Stimulated activated CD8-positive, alpha-beta memory T cell treated with anti-CD3 and anti-CD28 coated beads, Interleukin-2, amount 100 ng/mL, for 1 hour (primary cell): ENCODE results near the gene GNE.
"Not testable (repeated sequence)": the region's sequence is repeated elsewhere in the genome, so short reads cannot be mapped to it uniquely, and the experiment has no call there.

Source experiments
- DNase-seq, 2 donors: peaks; one replicate each; pipeline ENCODE4 v3.0.0-alpha.2; 2020; ENCODE audit warnings: low read depth in 2 of 2

The GNE gene, protein sequence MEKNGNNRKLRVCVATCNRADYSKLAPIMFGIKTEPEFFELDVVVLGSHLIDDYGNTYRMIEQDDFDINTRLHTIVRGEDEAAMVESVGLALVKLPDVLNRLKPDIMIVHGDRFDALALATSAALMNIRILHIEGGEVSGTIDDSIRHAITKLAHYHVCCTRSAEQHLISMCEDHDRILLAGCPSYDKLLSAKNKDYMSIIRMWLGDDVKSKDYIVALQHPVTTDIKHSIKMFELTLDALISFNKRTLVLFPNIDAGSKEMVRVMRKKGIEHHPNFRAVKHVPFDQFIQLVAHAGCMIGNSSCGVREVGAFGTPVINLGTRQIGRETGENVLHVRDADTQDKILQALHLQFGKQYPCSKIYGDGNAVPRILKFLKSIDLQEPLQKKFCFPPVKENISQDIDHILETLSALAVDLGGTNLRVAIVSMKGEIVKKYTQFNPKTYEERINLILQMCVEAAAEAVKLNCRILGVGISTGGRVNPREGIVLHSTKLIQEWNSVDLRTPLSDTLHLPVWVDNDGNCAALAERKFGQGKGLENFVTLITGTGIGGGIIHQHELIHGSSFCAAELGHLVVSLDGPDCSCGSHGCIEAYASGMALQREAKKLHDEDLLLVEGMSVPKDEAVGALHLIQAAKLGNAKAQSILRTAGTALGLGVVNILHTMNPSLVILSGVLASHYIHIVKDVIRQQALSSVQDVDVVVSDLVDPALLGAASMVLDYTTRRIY

GRCh38 chr9:36258208-36258995, at the start of gene GNE:
GNE (minus strand) TSS chr9:36258448; CDS start chr9:36249355, 9,093 bp downstream.
- peak; percentile 93 to 97 for DNase-seq

DNA sequence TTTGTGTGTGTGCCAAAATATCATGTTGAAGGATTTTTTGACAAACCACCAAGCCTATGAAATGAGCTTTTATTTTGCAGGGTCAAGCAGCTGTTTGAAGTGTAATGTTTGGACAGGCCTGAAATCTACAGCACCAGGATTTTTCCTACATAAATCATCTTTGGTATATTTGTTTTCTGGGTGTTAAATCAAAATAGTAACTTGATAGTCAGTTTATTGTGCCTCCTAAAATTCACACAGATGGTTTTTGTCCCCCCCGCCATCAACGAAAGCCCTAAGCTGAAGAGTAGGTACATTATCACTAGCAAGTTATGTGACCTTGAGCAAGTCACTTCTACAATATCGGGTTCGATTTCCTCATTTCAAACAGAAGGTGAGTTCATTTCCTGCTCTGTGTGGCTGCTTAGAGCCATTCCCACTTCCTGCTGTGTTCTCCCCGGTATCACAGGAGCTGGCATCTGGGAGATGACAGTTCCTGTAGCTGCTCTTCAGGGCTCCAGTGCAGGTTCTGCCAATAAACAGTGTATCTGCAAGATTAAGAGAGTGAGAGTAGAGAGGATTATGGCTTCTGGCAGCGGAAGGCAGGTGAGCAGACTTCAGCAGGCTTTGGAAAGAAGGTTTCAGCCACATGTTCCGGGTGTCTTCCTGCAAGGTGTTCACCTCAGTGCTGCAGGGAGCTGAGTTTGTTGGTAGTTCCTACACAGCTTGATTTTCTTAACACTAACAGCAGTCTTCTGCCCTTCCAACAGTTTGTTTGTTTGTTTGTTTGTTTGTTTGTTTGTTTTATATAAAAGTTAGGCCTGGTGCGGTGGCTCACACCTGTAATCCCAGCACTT, 48.4 kb upstream of the GNE start:
- no peak for DNase-seq

DNA sequence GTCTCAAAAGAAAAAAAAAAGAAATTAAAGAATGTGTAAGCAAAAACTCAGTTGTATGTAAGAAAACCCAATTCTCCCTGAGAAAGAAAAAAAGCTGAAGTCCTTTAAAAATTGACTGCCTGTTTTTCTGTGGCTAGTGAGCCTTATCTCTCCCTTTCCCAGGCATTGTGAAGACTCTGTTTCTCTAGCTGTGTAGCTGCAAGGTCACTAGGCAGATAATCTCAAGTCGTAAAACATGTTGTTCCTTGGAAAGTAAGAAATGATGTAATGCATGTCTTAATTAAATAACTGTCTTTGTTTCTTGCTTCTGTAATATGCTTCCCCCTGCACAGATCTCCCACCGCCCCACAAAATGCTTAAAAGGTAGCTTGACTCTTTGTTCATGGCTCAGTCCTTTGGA, 46.1 kb upstream of the GNE start:
- not testable (repeated sequence) for DNase-seq

DNA sequence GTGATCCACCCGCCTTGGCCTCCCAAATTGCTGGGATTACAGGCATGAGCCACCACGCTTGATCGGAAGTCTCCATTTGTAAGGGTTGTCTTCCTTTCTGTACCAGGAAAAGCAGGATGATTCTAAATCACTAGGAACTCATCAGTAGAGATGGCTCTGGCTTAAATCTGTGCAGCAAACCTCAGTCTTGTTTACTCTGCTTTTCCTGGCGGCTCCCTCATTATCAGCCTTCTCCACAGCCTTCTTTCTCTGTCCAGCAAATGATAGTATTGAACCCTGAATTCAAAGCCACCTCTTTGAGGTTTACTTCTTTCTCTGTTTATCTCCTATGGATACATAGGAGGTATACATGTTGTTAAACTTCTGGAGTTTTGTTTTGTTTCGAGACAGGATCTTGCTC, 43.0 kb upstream of the GNE start:
- DNase-seq = no peak

- no peak for DNase-seq
Observed at GRCh38 chr9:36298566-36298965, 40.3 kb upstream of the GNE start.

DNA sequence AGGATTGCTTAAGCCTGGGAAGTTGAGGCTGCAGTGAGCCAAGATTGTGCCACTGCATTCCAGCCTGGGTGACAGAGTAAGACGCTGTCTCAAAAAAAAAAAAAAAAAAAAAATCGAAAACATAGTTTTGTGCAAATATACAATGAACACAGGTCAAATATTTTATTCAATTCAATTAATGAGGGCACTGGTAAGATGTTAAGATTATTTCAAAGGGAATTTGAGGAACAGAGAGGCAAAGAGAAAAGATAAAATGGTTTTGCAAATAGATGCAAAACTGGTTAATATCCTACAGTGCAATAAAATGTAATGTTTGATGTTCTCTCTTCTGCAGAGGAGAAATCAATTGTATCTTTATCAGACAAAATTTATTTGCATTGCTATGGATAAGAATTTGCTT, 39.5 kb upstream of the GNE start:
- no peak for DNase-seq

- not testable (repeated sequence) for DNase-seq
Observed at GRCh38 chr9:36294996-36295395, 36.7 kb upstream of the GNE start.

DNA sequence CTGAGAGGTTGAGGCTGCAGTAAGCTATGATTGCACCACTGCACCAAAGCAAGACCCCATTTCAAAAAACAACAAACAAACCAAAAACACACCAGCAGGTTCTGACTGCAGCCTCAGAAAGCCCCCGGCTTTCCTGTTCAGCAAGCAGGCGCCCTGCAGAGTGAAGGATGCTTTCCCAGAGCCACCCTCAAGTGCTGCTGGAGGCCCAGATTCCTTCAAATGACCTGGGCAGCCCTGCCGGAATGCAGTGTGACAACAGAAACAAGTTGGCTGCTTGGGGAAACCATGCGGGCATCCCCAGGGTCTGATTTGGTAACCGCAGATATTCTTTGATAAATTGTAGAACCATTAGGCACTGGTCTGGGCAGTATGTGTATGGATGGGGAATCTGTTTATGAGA, 35.7 kb upstream of the GNE start:
- DNase-seq = no peak

GRCh38 chr9:36293171-36293570, 34.9 kb upstream of the GNE start:
- no peak for DNase-seq

GRCh38 chr9:36292641-36293040, 34.4 kb upstream of the GNE start:
- no peak for DNase-seq

GRCh38 chr9:36290996-36291395, 32.7 kb upstream of the GNE start:
- no peak for DNase-seq

DNA sequence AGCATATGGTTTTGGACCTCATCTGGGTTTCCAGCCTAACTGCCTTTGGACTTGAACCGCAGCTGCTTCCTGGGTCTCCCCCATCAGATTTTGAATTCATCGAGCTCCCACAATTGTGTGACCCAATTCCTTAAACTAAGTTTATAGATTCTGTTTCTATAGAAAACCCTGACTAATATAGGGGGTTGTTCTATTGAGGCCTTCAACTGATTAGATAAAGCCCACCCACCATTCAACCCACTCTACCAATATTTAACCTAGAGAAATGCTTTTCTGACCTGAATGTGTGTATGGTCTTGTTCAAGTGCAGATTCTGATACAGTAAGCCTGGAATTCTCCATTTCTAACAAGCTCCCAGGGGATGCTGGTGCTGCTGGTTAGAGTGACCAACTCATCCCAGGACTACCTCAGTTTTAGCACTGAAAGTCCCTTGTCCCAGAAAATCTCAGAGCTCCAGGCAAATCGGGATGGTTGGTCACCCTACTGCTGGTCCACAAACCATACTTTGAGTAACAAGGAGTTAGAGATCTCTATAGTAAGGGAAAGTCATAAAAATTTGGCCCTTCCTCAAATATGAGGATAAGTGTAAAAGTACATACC, 31.7 kb upstream of the GNE start:
- no peak for DNase-seq

GRCh38 chr9:36288070-36288469, 29.8 kb upstream of the GNE start:
- no peak for DNase-seq

GRCh38 chr9:36286388-36286787, 28.1 kb upstream of the GNE start:
- no peak for DNase-seq

DNA sequence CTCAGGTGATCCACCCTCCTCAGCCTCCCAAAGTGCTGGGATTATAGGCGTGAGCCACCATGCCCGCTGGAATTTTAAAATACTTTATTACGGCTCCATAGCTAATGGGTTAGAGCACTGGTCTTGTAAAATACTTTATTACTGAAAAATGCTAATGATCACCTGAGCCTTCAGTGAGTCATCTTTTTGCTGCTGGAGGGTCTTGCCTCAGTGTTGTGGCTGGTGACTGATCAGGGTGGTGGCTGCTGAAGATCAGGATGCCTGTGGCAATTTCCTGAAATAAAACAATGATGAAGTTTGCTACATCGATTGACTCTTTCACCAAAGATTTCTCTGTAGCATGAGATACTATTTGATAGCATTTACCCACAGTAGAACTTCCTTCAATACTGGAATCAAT, 26.0 kb upstream of the GNE start:
- no peak for DNase-seq

GRCh38 chr9:36282275-36282674, 24.0 kb upstream of the GNE start:
- DNase-seq = no peak

GRCh38 chr9:36280989-36281388, 22.7 kb upstream of the GNE start:
- no peak for DNase-seq

DNA sequence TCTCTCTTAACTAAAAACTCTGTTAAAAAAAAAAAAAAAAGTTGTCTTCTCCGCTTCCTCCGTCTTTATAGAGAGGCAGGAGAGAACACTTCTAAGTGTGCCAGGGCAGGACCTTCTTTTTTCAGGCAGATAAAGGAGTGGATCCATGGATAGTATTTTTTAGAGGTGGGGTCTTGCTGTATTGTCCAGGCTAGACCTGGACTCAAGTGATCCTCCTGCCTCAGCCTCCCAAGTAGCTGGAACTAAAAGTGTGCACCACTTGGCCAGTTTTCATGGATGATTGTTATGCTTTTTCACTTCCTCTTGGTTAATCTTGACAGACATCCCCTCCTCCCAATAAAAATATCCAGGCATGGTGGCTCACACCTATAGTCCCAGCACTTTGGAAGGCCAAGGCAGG, 20.0 kb upstream of the GNE start:
- no peak for DNase-seq

- no peak for DNase-seq
Observed at GRCh38 chr9:36276781-36277181, 18.5 kb upstream of the GNE start.

DNA sequence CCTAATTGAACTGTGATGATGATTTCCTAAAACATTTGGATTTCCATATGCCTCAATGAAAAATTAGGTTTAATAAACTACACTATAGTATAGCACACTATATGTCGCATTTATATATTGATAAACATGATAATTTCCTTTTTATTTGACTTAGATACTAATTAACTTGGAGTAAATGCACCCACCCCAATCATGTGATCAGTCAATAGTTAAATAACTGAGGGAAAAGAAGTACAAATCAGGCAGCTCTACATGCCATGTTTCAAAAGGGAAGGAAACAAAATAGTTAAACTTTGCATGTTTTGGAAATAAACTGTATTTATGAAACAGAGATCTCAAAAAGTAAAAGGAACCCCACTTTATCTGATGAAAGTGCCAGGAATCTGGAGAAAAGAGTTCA, 18.0 kb upstream of the GNE start:
- no peak for DNase-seq

DNA sequence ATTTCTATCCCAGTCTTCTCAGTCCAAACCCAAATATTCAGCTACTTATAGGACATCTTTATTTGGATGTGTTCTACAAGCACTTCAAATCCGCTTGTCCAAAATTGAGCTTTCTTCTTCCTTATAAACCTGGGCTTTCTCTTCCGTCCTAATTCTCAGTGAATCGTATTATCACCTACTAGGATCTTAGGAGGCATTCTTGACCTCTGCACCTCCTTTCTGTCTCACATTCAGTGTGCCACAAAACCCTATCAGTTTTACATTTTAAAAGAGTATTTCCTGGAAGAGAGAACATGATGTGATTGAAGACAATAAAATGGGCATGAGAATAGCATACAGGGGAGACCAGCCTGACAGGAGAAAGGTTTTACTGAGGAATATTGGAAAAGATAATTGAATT, 16.8 kb upstream of the GNE start:
- DNase-seq = no peak
